WTC11 (cell line): ENCODE data around the gene SPN. TPM values are rescaled to one million over a fixed set of nuclear protein-coding genes. Genes with fewer than 3 reads are reported as not detected.

Experiments used
- ARID4B ChIP-seq: sonication (generic); formaldehyde crosslinking; IDR thresholded peaks from 2 replicates; pipeline ENCODE4 v1.8.0; 2023; ENCODE audit warnings: missing genetic modification reagents, mild to moderate bottlenecking, borderline replicate concordance
- CREM ChIP-seq: sonication (generic); formaldehyde crosslinking; IDR thresholded peaks from 2 replicates; pipeline ENCODE4 v1.8.1; 2022; ENCODE audit warnings: mild to moderate bottlenecking, missing genetic modification reagents, moderate library complexity
- ESRRA ChIP-seq: sonication (generic); formaldehyde crosslinking; IDR thresholded peaks from 2 replicates; pipeline ENCODE4 v1.8.1; 2022; ENCODE audit warnings: mild to moderate bottlenecking, missing genetic modification reagents, borderline replicate concordance
- ETV6 ChIP-seq: sonication (generic); formaldehyde crosslinking; IDR thresholded peaks from 2 replicates; pipeline ENCODE4 v1.8.1; 2022; ENCODE audit warnings: mild to moderate bottlenecking, missing genetic modification reagents
- FOXK1 ChIP-seq: sonication (generic); formaldehyde crosslinking; IDR thresholded peaks from 2 replicates; pipeline ENCODE4 v1.8.0; 2022; ENCODE audit warnings: mild to moderate bottlenecking, moderate library complexity, missing genetic modification reagents
- FOXP1 ChIP-seq: sonication (generic); formaldehyde crosslinking; IDR thresholded peaks from 2 replicates; pipeline ENCODE4 v1.8.0; 2022; ENCODE audit warnings: missing genetic modification reagents, mild to moderate bottlenecking, moderate library complexity, borderline replicate concordance
- JUN ChIP-seq: sonication (generic); formaldehyde crosslinking; IDR thresholded peaks from 2 replicates; pipeline ENCODE4 v1.8.0; 2023; ENCODE audit warnings: mild to moderate bottlenecking, missing genetic modification reagents
- NFE2L1 ChIP-seq: sonication (generic); formaldehyde crosslinking; IDR thresholded peaks from 2 replicates; pipeline ENCODE4 v1.8.1; 2023; ENCODE audit warnings: missing genetic modification reagents
- RELA ChIP-seq: sonication (generic); formaldehyde crosslinking; IDR thresholded peaks from 2 replicates; pipeline ENCODE4 v1.8.1; 2022; ENCODE audit warnings: missing genetic modification reagents, mild to moderate bottlenecking, borderline replicate concordance
- SMAD3 ChIP-seq: sonication (generic); formaldehyde crosslinking; IDR thresholded peaks from 2 replicates; pipeline ENCODE4 v1.8.0; 2022; ENCODE audit warnings: missing genetic modification reagents, mild to moderate bottlenecking, borderline replicate concordance
- SP1 ChIP-seq: sonication (generic); formaldehyde crosslinking; conservative IDR thresholded peaks from 2 replicates; pipeline ENCODE4 v1.8.1; 2022; ENCODE audit warnings: missing genetic modification reagents
- TEAD1 ChIP-seq: sonication (generic); formaldehyde crosslinking; IDR thresholded peaks from 2 replicates; pipeline ENCODE4 v1.8.0; 2022; ENCODE audit warnings: mild to moderate bottlenecking, missing genetic modification reagents
- TEAD4 ChIP-seq: sonication (generic); formaldehyde crosslinking; IDR thresholded peaks from 2 replicates; pipeline ENCODE4 v1.8.0; 2022; ENCODE audit warnings: mild to moderate bottlenecking, missing genetic modification reagents
- ZNF317 ChIP-seq: sonication (generic); formaldehyde crosslinking; IDR thresholded peaks from 2 replicates; pipeline ENCODE4 v1.8.1; 2023; ENCODE audit warnings: low read depth, mild to moderate bottlenecking, moderate library complexity, missing genetic modification reagents, borderline replicate concordance
- ZNF512 ChIP-seq: sonication (generic); formaldehyde crosslinking; IDR thresholded peaks from 2 replicates; pipeline ENCODE4 v1.8.1; 2022; ENCODE audit warnings: missing genetic modification reagents, borderline replicate concordance
- total RNA-seq: library from RNA; stranded (reverse); gene quantifications from 3 replicates; pipeline ENCODE4 v1.2.3, GENCODE V29; 2021
- TF ChIP-seq, protein P1 (sequence below): sonication (generic); formaldehyde crosslinking; IDR thresholded peaks from 2 replicates; pipeline ENCODE4 v1.8.1; 2022; ENCODE audit warnings: mild to moderate bottlenecking, moderate library complexity, missing genetic modification reagents
- TF ChIP-seq, protein P2 (sequence below): sonication (generic); formaldehyde crosslinking; IDR thresholded peaks from 2 replicates; pipeline ENCODE4 v1.8.0; 2022; ENCODE audit warnings: mild to moderate bottlenecking, missing genetic modification reagents
- TF ChIP-seq, protein P3 (sequence below): sonication (generic); formaldehyde crosslinking; IDR thresholded peaks from 2 replicates; pipeline ENCODE4 v1.8.1; 2023; ENCODE audit warnings: mild to moderate bottlenecking, missing genetic modification reagents, moderate library complexity
- TF ChIP-seq, protein P4 (sequence below): sonication (generic); formaldehyde crosslinking; IDR thresholded peaks from 2 replicates; pipeline ENCODE4 v1.8.0; 2022; ENCODE audit warnings: mild to moderate bottlenecking, missing genetic modification reagents

The SPN gene
- total RNA-seq, 1 experiment from 2014 or later: 2.3 TPM

DNA sequence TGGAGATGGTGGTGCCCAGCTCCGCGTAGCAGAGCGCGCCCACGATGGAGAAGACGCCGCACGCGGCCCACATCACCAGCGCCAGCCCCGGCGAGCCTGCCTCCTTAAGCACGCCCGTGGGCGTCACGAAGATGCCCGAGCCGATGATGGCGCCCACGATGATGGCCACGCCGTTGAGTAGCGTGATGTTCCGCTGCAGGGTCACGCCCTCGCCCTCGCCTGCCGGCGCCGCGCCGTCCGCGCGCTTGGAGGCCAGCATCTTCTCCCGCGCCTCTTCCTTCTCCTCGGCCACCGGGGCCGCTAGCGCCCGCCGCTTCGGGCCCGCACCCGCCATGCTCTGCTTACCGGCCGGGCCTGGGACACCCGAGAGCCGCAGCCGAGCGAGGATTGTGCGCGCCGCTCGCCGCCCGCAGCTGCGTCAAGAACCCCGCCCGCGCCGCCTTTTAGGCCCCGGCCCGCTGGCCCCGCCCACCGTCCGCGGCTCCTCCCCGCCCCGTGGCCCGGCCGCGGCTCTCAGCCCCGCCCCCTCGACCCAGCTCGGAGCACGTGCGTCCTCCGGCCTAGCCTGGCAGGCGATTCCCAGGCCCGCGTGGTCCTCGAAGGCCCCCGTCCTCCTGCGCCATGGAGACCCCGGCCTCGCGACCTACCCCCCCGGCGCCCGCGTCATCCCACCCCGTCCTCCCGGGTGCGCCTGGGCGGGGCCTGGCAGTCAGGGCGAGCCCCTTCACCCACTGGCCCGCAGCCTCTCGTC lies 49.6 kb upstream of the SPN start (continued):
- TF ChIP-seq ARID4B: peak; percentile 61
- TF ChIP-seq, protein P1, sequence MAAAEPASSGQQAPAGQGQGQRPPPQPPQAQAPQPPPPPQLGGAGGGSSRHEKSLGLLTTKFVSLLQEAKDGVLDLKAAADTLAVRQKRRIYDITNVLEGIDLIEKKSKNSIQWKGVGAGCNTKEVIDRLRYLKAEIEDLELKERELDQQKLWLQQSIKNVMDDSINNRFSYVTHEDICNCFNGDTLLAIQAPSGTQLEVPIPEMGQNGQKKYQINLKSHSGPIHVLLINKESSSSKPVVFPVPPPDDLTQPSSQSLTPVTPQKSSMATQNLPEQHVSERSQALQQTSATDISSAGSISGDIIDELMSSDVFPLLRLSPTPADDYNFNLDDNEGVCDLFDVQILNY (CRISPR knock-in tag): peak; percentile 70; the same call in 1 of the 2 replicates
- peak; percentile 62; the same call in 1 of the 2 replicates for TF ChIP-seq TEAD1 (CRISPR knock-in tag)
- TF ChIP-seq, protein P2, sequence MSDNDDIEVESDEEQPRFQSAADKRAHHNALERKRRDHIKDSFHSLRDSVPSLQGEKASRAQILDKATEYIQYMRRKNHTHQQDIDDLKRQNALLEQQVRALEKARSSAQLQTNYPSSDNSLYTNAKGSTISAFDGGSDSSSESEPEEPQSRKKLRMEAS (CRISPR knock-in tag): peak; percentile 95; the same call in 1 of the 2 replicates
- TF ChIP-seq SMAD3 (CRISPR knock-in tag): peak; percentile 83; the same call in 1 of the 2 replicates
- TF ChIP-seq ZNF317 (CRISPR knock-in tag): 0 out of 2 replicates have a peak, but pooled peaks have one; percentile 54
- peak; percentile 77 for TF ChIP-seq FOXP1 (CRISPR knock-in tag)
- TF ChIP-seq ZNF512: 0 out of 2 replicates have a peak, but pooled peaks have one; percentile 65
- TF ChIP-seq TEAD4 (CRISPR knock-in tag): 0 out of 2 replicates have a peak, but pooled peaks have one; percentile 14
- peak; percentile 93 for TF ChIP-seq NFE2L1 (CRISPR knock-in tag)
- peak; percentile 54; the same call in 1 of the 2 replicates for TF ChIP-seq ESRRA (CRISPR knock-in tag)
- TF ChIP-seq ETV6: peak; percentile 43; the same call in 1 of the 2 replicates
- TF ChIP-seq SP1 (CRISPR knock-in tag): peak; percentile 92
- TF ChIP-seq, protein P3, sequence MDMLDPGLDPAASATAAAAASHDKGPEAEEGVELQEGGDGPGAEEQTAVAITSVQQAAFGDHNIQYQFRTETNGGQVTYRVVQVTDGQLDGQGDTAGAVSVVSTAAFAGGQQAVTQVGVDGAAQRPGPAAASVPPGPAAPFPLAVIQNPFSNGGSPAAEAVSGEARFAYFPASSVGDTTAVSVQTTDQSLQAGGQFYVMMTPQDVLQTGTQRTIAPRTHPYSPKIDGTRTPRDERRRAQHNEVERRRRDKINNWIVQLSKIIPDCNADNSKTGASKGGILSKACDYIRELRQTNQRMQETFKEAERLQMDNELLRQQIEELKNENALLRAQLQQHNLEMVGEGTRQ (CRISPR knock-in tag): peak; percentile 71
- peak; percentile 82; the same call in 1 of the 2 replicates for TF ChIP-seq RELA (CRISPR knock-in tag)
- TF ChIP-seq FOXK1 (CRISPR knock-in tag): peak; percentile 70; the same call in 1 of the 2 replicates
- TF ChIP-seq, protein P4, sequence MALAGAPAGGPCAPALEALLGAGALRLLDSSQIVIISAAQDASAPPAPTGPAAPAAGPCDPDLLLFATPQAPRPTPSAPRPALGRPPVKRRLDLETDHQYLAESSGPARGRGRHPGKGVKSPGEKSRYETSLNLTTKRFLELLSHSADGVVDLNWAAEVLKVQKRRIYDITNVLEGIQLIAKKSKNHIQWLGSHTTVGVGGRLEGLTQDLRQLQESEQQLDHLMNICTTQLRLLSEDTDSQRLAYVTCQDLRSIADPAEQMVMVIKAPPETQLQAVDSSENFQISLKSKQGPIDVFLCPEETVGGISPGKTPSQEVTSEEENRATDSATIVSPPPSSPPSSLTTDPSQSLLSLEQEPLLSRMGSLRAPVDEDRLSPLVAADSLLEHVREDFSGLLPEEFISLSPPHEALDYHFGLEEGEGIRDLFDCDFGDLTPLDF (CRISPR knock-in tag): peak; percentile 83
- TF ChIP-seq JUN: peak; percentile 25; the same call in 1 of the 2 replicates
- peak; percentile 34; the same call in 1 of the 2 replicates for TF ChIP-seq CREM (CRISPR knock-in tag)
